ENCODE measurements around the gene PLD3. TPM values are rescaled to one million over a fixed set of nuclear protein-coding genes. Genes with fewer than 3 reads are reported as not detected.
A peak's percentile ranks its signal among the peaks of the same experiment; 100 is the strongest.

PLD3 gene
- total RNA-seq, 2 donors from 2014 or later: 82.3 to 138 TPM

- TF ChIP-seq CTCF (IDR thresholded peaks at IDR 0.05): peak; percentile 23
- H3K36me3 ChIP-seq: no peaks in the 10 kb centered on the region
- no peak overlapping the region for H3K4me3 ChIP-seq
- intact Hi-C loops (cut with DNase I): no loop called here
- H3K4me1 ChIP-seq: no peaks in the 10 kb centered on the region
- peak; percentile 43 for DNase-seq
- H3K27ac ChIP-seq: no peak overlapping the region
- no peaks in the 10 kb centered on the region for H3K27me3 ChIP-seq
- H3K9me3 ChIP-seq: no peaks in the 10 kb centered on the region
- no peak overlapping the region for H3K9ac ChIP-seq (ENCODE audit: low read depth in 2 of 2, low read length in 2 of 2)
Observed at GRCh38 chr19:40392894-40393517, 44.5 kb downstream of the PLD3 start.

GRCh38 chr19:40393894-40394815 is 45.7 kb downstream of the PLD3 start:
- DNase-seq: no peak
- no peak overlapping the region for H3K9ac ChIP-seq (ENCODE audit: low read depth in 2 of 2, low read length in 2 of 2)

GRCh38 chr19:40394816-40395210 is 46.3 kb downstream of the PLD3 start:
- no peak for DNase-seq
- Histone ChIP-seq H3K27ac (no peak overlapping the region), H3K4me3 (no peak overlapping the region), H3K9ac (ENCODE audit: low read depth in 2 of 2, low read length in 2 of 2) (no peak overlapping the region), H3K27me3 (no peaks in the 10 kb centered on the region), H3K9me3 (no peaks in the 10 kb centered on the region), H3K4me1 (no peaks in the 10 kb centered on the region), H3K36me3 (no peaks in the 10 kb centered on the region)
- no peak for TF ChIP-seq CTCF (IDR thresholded peaks at IDR 0.05)
- intact Hi-C loops (cut with DNase I): no loop called here

More at GRCh38 chr19:40393894-40394815, 45.7 kb downstream of the PLD3 start:
- Histone ChIP-seq H3K9me3 (no peaks in the 10 kb centered on the region), H3K27me3 (no peaks in the 10 kb centered on the region), H3K36me3 (no peaks in the 10 kb centered on the region), H3K4me1 (no peaks in the 10 kb centered on the region), H3K4me3 (no peak overlapping the region), H3K27ac (no peak overlapping the region)
- no peak for TF ChIP-seq CTCF (IDR thresholded peaks at IDR 0.05)
- intact Hi-C loops (cut with DNase I): no loop called here

GRCh38 chr19:40395956-40396355 is 47.5 kb downstream of the PLD3 start:
- Histone ChIP-seq H3K27me3 (no peaks in the 10 kb centered on the region), H3K9ac (ENCODE audit: low read depth in 2 of 2, low read length in 2 of 2) (no peak overlapping the region), H3K4me1 (no peaks in the 10 kb centered on the region), H3K4me3 (no peak overlapping the region), H3K36me3 (no peaks in the 10 kb centered on the region), H3K9me3 (no peaks in the 10 kb centered on the region), H3K27ac (no peak overlapping the region)
- TF ChIP-seq CTCF (IDR thresholded peaks at IDR 0.05): no peak
- intact Hi-C loops (cut with DNase I): no loop called here
- DNase-seq: no peak

- Histone ChIP-seq H3K9ac (ENCODE audit: low read depth in 2 of 2, low read length in 2 of 2) (no peak overlapping the region), H3K27me3 (no peaks in the 10 kb centered on the region), H3K36me3 (no peaks in the 10 kb centered on the region), H3K9me3 (no peaks in the 10 kb centered on the region), H3K27ac (no peak overlapping the region), H3K4me3 (no peak overlapping the region), H3K4me1 (no peaks in the 10 kb centered on the region)
- no peak for DNase-seq
- TF ChIP-seq CTCF (IDR thresholded peaks at IDR 0.05): no peak
- intact Hi-C loops (cut with DNase I): no loop called here
Observed at GRCh38 chr19:40396886-40397567, 48.5 kb downstream of the PLD3 start.
